Activated CD4-positive, alpha-beta T cell treated with anti-CD3 and anti-CD28 coated beads, Interleukin-2, amount 50 U/mL, for 1 hour (primary cell): ENCODE data around the gene DIS3L.
"Not testable (repeated sequence)": the region's sequence is repeated elsewhere in the genome, so short reads cannot be mapped to it uniquely, and the experiment has no call there.

Experiments
- DNase-seq: peaks from one replicate; pipeline ENCODE4 v3.0.0-alpha.2; 2020

DIS3L gene

DNA sequence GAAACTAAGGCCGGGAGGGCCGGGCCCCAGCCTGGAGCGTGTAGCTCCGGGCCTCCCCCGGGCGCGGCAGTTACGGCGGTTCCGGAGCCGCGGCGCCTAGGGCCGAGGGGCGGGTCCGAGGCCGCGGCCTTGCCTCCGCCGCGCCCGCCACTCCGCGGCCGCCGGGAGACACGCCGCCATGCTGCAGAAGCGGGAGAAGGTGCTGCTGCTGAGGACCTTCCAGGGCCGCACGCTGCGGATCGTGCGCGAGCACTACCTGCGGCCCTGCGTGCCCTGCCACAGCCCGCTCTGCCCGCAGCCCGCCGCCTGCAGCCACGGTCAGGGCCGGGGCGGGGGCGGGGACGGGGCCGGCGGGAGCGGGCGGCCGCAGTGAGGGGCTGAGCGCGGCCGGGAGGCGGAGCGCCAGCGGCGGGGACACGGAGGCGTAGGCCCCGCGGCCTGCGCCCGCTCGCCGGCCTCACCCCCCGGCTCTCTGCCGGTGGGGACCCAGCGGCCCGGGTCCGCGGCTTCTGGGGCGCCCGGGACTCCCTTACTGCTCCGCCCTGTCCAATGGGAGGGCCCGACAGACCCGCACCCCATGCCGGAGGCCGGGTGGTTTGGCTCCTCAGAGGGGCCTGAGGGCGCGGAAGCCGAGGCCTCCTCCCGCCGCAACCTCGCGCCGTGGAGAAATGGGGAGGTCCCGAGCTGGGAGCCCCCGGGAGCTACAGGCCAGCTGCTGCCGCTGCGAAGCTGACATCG lies at the start of gene DIS3L:
Gene DIS3L (plus strand): TSS at position 150 of the 738 bp plus-strand sequence. CDS start 29 bp downstream, at position 179.
- DNase-seq: peak; percentile 58

DNA sequence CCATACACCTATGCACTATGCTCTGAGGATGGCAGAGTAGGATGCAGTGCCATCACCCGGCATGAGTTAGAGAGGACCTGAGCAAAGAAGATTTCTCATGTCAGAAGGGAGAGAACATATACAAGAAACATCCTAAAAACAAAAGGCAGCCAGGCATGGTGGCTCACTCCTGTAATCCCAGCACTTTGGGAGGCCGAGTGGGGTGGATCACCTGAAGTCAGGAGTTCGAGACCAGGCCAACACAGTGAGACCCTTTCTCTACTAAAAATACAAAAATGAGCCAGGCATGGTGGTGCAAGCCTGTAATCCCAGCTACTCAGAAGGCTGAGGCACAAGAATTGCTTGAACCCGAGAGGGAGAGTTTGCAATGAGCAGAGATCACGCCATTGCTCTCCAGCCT lies 47.5 kb upstream of the DIS3L start:
- not testable (repeated sequence) for DNase-seq

DNA sequence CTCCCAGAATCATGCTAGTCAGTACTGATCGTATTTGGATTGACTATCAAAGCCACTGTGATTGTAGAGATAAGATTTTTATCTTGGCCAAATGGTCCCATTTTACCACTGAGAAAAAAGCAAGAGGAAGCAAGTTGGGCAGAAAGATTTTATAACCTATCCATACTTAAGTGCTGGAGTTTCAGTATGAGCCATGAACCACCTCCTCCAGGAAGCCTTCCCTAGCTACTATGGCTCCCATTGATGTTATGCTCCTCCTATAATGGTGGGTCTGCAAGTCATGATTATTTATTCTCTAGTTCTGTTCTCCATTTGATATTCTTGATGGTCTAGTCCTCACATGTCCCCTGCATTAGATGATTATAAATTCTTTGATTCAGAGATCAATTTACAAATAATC lies 46.4 kb upstream of the DIS3L start:
- no peak for DNase-seq

DNA sequence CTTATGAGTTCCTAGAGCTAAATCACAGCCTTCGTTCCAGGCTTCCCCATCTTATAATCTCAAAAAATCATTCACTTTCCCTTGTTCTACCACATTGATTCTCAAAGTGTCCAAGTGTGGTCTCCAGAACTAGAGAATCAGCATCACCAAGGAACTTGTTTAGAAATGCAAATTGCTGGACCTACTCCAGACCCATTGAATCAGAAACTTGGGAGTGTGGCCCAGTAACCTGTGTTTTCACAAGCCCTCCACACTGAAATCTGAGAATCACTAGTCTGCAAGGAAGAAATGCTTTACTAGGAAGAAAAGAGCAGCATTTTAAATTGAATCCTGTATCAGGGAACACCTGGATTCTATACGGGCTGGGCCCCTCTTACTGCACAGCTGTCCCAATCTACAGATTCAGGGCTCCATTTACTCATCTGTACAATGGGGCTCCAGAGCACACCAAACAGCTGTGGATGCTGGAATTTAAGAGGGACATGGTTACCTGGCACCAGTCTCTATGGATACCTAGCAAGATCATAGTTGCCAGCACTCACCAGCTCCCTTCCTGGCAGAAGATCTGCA lies 43.7 kb upstream of the DIS3L start:
- DNase-seq: no peak

DNA sequence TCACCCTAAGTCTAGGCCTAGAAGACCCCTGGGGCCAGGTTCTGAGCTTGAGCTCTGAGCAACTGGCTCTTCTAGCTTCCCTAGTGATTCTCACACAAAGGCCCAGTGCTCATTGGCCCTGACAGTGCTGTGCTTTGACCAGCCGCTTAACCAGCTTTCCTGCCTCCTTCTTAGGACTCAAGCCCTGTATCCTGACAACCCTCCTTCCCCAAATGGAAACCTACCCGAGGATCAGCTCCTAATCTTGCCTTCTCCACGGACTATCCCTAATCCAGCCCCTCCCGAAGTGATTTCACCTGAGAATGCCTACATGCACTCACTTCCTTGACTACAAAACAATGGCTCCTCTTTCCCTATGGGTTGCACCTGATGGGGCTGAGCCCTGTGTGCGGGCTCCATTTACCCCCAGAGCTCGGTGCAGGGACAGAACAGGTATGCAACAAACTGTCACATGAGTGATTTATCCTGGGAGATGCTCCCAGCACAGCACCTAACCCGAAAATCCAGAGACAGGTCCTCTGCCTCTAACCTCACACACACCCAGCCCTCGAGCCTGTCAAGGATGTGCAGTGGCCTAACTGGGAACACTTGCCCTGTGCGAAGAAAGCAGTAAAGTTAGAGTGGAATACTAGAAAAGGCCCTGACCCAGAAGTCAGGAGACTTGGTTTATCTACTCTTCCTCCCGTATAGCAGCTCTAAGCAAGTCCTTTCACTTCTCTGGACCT lies 42.1 kb upstream of the DIS3L start:
- no peak for DNase-seq

DNA sequence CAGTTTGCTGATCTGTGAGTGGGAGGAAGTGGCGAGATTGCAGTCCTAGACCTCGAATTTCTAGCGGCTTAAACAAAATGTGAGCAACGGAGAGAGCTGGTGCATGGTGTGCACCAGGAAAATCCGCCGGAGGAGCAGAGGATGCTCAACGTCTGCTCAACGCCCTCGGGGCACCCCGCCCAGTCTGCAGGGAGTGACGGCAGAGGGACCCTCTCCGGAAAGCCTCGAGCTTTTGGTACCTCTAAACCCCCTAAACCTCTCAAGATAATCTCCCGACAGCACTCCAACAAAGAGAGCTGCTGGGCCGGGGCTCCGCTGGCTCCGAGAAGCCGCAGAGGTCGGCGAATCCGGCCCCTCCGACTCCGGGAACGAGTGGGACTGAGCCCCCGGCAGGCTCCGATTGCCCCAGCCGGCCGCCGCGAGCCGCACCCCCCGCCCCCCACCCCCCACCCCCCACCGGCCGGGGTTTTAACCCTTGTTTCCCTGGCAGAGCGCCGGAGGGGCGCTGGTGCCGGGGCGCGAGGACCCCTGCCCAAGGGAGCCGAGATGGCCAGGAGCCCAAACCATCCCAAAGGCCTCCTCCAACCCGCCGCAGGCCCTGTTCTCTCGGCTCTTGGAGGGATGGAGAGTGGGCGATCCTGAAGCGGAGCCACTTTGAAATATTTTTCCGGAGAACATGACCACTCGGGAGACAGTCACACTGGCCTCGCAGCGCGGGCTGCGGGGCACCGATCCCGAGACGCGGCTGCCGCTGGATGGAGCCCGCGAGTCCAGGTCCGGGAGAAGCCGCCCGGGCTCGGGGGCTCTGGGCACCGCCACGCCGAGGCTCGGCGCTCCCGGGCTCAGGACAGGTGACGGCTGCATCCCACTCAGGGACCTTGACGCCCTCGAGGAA lies 41.3 kb upstream of the DIS3L start:
- DNase-seq: peak; percentile 41

DNA sequence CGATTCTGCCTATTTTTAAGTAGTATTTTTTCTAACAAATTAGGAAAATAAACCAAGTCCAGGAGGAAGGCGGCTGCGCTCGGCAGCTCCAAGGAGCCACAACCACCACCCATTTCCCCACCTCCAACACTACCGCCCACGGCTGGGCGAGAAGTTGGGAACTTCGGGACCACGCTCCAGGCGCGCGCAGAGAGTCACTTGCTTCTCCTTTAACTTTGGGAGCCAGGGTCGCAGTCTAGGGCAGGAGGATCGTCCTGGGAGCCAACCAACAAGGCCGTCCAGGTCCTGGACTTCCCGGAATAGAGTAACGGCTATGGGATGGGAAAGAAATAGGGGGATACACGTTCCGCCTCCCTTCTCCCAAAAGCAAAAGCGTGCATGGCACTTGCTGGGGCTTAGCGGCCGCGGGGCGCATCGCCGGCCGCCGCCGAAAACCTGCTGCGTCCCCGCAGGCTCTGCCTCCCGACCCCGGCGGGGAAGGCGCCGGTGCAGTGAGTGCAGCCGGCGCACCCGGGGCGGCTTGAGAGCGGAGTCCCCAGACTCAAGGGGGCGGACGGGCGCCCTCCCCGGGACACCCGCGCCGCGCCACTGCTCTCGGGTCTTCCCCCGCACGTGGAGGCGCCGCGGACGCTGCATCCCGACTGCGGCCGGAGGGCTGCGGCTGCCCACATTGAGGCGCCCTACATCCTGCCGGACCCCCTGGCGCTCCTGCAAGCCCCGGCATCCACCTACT lies 40.5 kb upstream of the DIS3L start:
- peak; percentile 20 for DNase-seq

DNA sequence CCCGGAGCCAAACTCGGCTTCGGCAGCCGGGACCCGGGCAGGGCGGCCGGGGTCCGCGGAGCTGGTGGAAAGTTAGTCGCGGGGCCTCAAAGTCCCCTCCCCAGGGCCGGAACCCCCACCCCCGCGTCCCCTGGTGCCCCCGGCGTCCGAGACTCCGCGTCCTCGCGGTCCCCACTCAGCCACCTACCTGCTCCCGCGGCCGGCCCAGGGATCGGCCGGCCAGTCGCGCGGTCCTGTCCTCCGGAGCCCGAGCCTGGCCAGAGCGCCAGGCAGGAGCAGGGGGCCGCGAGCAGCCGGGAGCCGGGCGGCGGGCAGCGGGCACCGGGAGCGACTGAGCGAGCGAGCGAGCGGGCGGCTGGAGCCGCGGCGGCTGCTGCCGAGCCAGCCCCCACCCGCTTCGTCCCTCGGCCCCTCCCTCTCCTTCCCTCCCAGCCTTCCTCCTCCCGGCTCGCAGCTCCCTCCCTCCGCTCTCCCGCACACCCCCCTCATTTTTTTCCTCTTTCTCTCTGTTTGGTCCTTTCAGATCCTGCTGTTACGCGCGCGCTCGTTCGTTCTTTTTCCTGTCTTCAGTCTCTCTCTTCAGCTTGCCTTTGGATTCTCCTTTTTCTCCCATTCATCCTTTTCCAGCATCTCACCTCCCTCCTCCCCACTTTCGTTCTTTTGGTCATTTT lies 39.8 kb upstream of the DIS3L start, which contains the start of gene MEGF11:
Gene MEGF11 (minus strand): TSS at position 333 of the 671 bp plus-strand sequence. CDS start 125,347 bp downstream, outside the sequence.
- no peak for DNase-seq

DNA sequence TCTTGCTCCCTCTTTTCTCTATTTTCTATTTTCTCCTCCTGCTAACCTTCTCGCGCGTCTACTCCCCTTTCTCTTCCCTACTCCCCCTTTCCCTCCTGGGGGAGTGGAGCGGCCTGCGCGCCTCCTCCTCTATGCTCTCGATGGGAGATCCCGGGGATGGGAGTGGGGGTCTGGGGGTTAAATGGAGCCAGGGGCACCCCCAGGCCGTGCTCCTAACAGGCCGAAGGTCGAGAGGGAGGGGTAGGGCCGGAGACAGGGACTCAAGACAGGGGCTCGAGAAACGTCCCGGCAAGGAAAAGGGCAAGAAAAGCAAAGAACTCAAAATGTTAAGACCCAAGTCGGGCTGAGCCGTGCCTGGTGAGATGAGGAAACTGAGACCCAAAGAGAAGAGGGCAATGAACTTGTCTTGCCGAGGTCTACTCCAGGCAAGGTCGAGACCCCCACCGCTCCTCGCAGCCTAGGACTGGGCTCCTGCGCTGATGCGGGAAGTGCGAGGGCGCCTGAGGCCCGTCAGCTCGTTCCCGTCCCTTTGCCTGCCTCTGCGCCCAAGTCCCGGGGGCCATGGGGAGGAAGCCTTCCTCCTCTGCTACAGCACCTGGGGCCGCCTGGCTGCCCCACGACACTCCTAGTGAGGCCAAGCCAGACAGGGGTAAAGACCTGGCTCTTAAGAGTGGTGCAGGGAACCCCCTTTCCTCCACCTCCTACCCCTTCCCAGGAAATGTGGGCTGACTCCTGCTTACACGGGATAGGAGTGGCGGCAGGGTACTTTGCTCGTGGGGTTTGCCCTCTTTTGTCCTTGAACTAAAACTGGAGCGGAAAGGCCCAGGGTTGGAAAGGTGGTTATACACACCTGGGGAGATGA lies 39.0 kb upstream of the DIS3L start:
- DNase-seq: no peak

DNA sequence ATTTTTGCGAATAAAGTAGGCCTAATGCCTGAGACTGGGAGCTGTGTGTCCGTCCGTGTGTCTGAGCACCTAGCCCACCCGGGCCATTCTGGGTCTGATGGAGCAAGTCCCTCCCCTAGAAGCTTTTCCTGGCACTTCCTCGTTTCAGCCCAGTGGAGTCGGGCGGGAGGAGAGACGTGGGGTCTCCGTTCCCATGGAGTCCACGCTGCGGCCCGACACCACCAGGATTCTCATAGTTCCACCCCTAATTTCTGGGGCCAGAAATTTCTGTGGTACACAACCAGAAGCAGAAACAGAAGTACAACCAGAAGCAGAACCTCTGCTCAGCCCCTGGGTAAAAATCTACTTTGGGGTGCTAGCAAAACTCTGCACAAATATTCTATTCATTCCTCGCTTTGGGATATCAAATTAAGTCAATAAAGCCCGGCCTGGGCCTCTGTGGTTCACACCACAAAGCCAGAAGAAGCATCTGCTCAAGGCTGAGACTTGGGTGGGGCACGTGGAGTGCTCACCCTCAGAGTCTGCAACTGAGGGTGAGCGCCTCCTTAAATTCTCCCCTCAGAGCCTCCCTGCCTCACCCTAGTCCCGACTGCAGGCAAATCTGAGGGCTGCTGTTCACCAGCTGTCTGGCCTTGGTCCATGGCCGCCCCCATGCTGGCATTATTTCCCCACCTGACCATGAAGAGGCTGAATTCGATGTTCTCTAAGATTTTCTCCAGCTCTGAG lies 38.3 kb upstream of the DIS3L start:
- no peak for DNase-seq

DNA sequence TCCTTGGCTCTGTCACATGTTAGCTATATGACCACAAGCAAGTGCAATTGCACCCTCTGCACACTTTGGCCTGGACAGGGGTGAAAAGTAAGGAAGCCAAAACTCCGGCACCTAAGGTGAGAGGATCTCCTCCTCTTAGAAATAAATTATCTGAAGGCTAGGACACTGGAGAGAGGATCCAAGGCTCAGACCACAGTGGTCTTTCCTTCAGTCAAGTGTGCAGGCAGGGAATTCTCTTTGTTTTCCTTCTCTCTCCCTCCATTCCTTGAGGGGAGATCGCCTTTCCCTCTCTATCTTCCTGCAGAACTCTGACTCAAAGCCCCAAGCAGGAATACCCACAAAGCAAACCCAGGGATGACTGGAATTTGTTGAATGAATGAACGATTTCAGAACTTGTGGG lies 36.7 kb upstream of the DIS3L start:
- DNase-seq: no peak

DNA sequence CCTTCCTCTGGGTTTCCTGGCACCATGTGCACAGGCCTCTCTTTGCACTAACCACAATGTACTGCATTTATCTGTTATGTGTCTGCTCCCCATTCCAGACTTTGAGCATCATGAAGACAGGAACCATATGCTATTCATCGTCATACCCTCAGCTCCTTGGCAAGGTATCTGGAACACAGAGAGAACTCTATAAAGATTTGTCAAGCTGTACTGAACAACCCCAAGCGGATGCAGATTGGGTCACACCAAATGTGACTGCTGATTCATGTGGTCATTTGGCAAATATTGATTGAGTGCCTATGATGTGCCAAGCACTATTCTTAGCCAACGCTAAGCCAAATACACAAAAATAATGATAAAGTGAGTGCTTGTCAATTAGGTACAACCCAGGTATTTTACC lies 32.3 kb upstream of the DIS3L start:
- DNase-seq: no peak

DNA sequence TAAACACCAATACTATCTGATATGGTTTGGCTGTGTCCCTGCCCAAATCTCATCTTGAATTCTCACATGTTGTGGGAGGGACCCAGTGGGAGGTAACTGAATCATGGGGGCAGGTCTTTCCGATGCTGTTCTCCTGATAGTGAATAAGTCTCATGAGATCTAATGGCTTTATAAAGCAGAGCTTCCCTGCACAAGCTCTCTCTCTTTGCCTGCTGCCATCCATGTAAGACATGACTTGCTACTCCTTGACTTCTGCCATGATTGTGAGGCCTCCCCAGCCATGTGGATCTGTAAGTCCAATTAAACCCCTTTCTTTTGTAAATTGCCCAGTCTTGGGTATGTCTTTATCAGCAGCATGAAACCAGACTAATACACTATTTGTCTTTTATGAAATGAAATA lies 30.5 kb upstream of the DIS3L start:
- DNase-seq: not testable (repeated sequence)

DNA sequence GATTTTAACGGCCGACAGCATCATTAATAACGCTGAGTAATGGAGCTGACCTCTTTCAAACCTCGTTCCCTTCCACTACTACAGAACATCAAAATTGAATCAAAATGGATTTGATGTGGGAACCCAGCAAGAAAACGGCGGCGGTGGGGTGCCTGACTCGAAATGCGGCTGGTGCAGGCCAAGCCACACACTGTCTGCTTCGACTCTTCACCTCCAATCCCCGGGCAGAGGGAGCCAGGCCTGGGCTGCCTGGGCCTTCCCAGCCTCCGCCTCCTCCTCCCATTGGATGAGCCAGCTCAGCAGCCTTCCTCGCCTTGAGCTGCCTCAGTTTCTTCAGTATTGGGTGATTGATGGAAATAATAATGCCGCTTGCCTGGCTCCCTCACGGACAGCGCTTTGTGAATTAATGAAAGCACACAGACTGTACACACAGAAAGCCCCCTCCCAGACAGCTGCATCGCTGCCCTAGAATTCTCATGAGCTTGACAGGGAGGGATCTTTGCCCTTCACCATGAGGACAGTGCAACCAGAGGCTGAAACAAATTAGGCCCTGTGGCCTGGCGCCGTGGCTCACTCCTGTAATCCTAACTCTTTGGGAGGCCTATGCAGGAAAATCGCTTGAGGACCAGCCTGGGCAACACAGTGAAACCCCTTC lies 28.4 kb upstream of the DIS3L start:
- DNase-seq: no peak

DNA sequence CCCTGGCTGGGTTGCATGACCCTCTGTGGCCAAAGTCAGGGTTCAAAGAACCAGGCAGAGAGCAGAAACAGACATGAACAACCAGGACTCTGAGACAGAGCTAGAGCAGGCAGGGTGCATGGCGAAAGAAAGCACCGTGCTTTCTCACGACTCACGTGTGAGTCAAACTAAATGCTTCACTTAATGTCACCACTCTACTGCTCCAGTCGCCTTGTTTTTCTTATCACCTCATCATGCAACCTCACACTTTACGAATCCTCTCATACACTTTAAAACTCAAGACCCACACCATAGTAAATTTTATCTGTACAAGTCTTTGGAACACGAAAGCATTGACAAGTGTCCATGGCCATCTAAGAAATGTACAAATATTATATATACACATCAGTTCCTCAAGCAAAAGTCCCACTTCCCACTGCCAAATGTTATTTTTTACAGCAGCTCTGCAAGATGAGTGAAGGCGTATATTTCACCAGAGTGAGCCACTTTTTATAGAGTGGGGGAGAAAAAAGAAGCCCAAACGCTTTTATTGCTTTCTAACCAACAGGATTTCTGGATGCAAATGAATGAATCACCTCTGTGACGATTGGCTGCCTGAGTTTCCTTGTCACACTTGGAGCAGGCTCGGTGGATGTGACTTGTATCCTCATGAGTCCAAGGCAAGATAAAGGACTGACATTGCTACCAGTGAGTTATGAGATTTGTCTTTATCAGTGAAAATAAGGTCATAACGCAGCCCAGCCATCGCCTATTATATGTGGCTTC lies 23.9 kb upstream of the DIS3L start:
- DNase-seq: no peak

DNA sequence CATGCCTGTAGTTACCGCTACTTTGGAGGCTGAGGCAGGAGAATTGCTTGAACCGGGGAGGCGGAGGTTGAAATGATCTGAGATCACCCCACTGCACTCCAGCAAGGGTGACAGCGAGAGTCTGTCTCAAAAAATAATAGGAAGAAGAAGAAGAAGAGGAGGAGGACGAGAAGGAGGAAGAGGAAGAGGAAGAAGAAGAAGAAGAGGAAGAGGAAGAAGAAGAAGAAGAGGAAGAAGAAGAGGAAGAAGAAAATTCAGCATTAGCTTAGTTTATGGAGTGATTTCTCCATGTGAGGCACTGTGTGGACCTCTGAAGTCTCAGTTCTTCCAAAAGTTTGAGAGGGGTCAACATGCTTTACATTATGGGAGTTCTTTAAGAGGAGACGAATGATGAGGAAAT lies 22.4 kb upstream of the DIS3L start:
- no peak for DNase-seq

DNA sequence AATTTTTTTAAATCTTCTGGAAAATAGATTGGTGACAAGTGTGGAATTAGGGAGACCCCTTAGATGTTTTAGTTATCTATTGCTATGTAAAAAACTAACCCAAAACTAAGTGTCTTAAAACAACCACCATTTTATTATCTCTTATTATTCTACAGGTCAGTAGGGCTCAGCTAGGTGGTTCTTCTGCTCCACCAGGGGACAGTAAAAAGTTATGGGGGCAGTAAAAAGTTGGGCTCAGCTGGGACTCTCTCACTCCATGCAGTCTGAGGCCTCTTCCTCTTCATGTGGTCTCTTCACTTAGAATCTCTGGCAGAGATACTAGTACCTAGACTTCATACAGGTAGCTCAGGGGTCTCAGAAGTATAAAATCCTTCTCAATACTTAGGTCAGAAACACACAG lies 18.0 kb upstream of the DIS3L start:
- no peak for DNase-seq

DNA sequence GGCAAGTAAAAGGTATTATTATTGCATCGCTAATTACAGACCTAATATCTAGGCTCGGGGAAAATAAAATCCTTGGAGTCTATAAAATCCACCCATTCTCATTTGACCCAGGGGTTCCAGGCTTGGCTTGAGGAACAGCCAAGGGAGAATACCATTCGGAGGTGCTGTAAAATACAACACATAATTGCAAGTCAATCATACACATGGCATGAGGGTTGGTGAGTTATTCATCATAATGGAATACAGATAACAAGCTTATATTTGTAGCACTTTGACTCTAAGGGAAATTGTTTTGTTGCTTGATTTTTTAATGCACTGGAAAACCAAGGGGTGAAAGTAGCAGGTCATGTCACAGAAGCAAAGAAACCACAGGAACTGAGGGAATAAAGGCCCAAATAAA lies 16.8 kb upstream of the DIS3L start:
- DNase-seq: no peak

DNA sequence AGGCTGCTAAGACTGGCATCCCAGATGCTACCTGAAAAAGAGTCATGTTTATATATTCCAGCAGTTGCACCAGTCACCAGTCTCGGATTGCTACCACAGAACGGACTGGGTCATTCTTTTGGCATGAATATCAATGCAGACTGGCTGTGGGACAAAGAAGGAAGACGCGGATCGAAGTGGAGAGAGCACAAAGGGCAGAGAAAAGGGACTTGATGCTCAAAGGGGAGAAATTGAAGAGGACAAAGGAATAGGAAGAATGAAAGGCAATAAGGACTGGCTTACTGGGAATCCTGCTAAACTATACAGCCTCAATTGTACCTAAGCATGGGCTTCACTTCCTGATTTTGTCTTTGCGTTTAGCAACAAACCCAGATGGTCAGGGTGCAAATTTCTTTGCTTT lies 15.3 kb upstream of the DIS3L start:
- no peak for DNase-seq
